K562 (cell line): Measurements from ENCODE around the gene ADSS2. TPM values are rescaled to one million over a fixed set of nuclear protein-coding genes. Genes with fewer than 3 reads are reported as not detected.

Experiments used
- CCAR2 ChIP-seq: fragments of 200-400 bp; formaldehyde crosslinking; IDR thresholded peaks from 2 replicates; pipeline ENCODE4 v1.6.1; 2017; ENCODE audit warnings: mild to moderate bottlenecking, low read depth, low read length
- ETS1 ChIP-seq: conservative IDR thresholded peaks from 2 replicates; pipeline ENCODE4 v1.6.1; 2011; ENCODE audit warnings: low read depth, mild to moderate bottlenecking, low read length; ENCODE audit not compliant: control insufficient read depth
- HDAC3 ChIP-seq: fragments of 450-650 bp; IDR thresholded peaks from 2 replicates; pipeline ENCODE4 v1.6.1; 2018; ENCODE audit warnings: borderline replicate concordance, mild to moderate bottlenecking, moderate library complexity; ENCODE audit not compliant: partially characterized antibody
- HOXB6 ChIP-seq: fragments of 250-450 bp; sonication (Bioruptor Pico); IDR thresholded peaks from 2 replicates; pipeline ENCODE4 v1.5.1; 2022; ENCODE audit warnings: mild to moderate bottlenecking, borderline replicate concordance
- KLF13 ChIP-seq: fragments of 450-650 bp; IDR thresholded peaks from 2 replicates; pipeline ENCODE4 v1.6.1; 2016; ENCODE audit warnings: missing genetic modification characterization, low read depth, mild to moderate bottlenecking, missing compliant biosample characterization, moderate library complexity, borderline replicate concordance
- LEF1 ChIP-seq: fragments of 450-650 bp; IDR thresholded peaks from 2 replicates; pipeline ENCODE4 v1.6.1; 2016; ENCODE audit warnings: mild to moderate bottlenecking
- MEF2D ChIP-seq: conservative IDR thresholded peaks from 2 replicates; pipeline ENCODE4 v1.6.1; 2016; ENCODE audit warnings: low read depth, missing genetic modification characterization, missing compliant biosample characterization
- MTA2 ChIP-seq: fragments of 450-650 bp; IDR thresholded peaks from 2 replicates; pipeline ENCODE4 v1.6.1; 2016; ENCODE audit warnings: low read depth
- MTA3 ChIP-seq: fragments of 450-650 bp; formaldehyde crosslinking; IDR thresholded peaks from 2 replicates; pipeline ENCODE4 v1.6.1; 2017; ENCODE audit warnings: mild to moderate bottlenecking, borderline replicate concordance
- NCOR1 ChIP-seq: fragments of 450-650 bp; IDR thresholded peaks from 2 replicates; pipeline ENCODE4 v1.6.1; 2016; ENCODE audit warnings: mild to moderate bottlenecking, moderate library complexity
- NR1H2 ChIP-seq: sonication (generic); formaldehyde crosslinking; IDR thresholded peaks from 2 replicates; pipeline ENCODE4 v1.4.0; 2020; ENCODE audit warnings: mild to moderate bottlenecking, missing genetic modification reagents
- NR2C1 ChIP-seq, 2 experiments: fragments of 450-650 bp; IDR thresholded peaks; 2 replicates each; pipeline ENCODE4 v1.6.1; 2017; ENCODE audit warnings: mild to moderate bottlenecking in 2 of 2, antibody characterized with exemption in 1 of 2, inconsistent platforms in 1 of 2, missing compliant biosample characterization in 1 of 2, missing genetic modification characterization in 1 of 2
- PHB2 ChIP-seq: fragments of 450-650 bp; IDR thresholded peaks from 2 replicates; pipeline ENCODE4 v1.6.1; 2017; ENCODE audit warnings: low read depth
- PHF20 ChIP-seq: fragments of 450-650 bp; IDR thresholded peaks from 2 replicates; pipeline ENCODE4 v1.6.1; 2018; ENCODE audit not compliant: partially characterized antibody
- POLR2AphosphoS2 ChIP-seq: IDR thresholded peaks from 2 replicates; pipeline ENCODE4 v1.6.1; 2012; ENCODE audit warnings: low read length, improper control_type of control experiment
- RAD21 ChIP-seq, 2 experiments: fragments of 250-450 bp in 1 of 2; fragments of 450-650 bp in 1 of 2; sonication (Bioruptor Pico) in 1 of 2; formaldehyde crosslinking in 1 of 2; IDR thresholded peaks in 1 of 2; conservative IDR thresholded peaks in 1 of 2; 2 replicates each; pipeline versions ENCODE4 v1.4.0 to v1.8.0; 2020 to 2022; ENCODE audit warnings: mild to moderate bottlenecking in 2 of 2, moderate library complexity in 1 of 2
- SMAD2 ChIP-seq: fragments of 150-350 bp; IDR thresholded peaks from 2 replicates; pipeline ENCODE4 v1.6.1; 2014; ENCODE audit warnings: low read depth, mild to moderate bottlenecking, low read length
- TFAP4 ChIP-seq: sonication (generic); formaldehyde crosslinking; IDR thresholded peaks from 2 replicates; pipeline ENCODE4 v1.8.0; 2022; ENCODE audit warnings: missing genetic modification reagents, mild to moderate bottlenecking, moderate library complexity, borderline replicate concordance
- XRCC4 ChIP-seq: IDR thresholded peaks from one replicate; pipeline ENCODE4 v1.6.1; 2011; ENCODE audit not compliant: insufficient read depth, insufficient read length; ENCODE audit errors: extremely low read depth
- ZKSCAN1 ChIP-seq: fragments of 150-350 bp; IDR thresholded peaks from 2 replicates; pipeline ENCODE4 v1.6.1; 2016; ENCODE audit warnings: low read depth, low read length
- ZNF134 ChIP-seq: fragments of 250-450 bp; sonication (Bioruptor Pico); conservative IDR thresholded peaks from 2 replicates; pipeline ENCODE4 v1.4.0; 2020
- ZNF197 ChIP-seq: fragments of 200-800 bp; sonication (Bioruptor generic); IDR thresholded peaks from 2 replicates; pipeline ENCODE4 v1.6.1; 2016; ENCODE audit warnings: low read depth, missing genetic modification characterization, missing compliant biosample characterization
- ZNF431 ChIP-seq: sonication (generic); formaldehyde crosslinking; IDR thresholded peaks from 2 replicates; pipeline ENCODE4 v1.8.0; 2022; ENCODE audit warnings: mild to moderate bottlenecking, missing genetic modification reagents
- ZNF511 ChIP-seq: sonication (generic); formaldehyde crosslinking; IDR thresholded peaks from 2 replicates; pipeline ENCODE4 v1.8.0; 2022; ENCODE audit warnings: mild to moderate bottlenecking, missing genetic modification reagents
- polyA plus RNA-seq, 8 experiments: library from polyadenylated mRNA; depleted of rRNA in 4 of 8; stranded (reverse) in 5 of 8; unstranded in 3 of 8; fragments of >200 nt; fragmentation: Nextera tagmentation in 2 of 8; fragmentation: Illumina TruSeq in 1 of 8; extraction: Ambion mirVana in 2 of 8; extraction: Trizol in 1 of 8; gene quantifications; 2 replicates each; pipeline versions ENCODE4 v1.2.1 to v1.2.3, GENCODE V29; 2011 to 2014; ENCODE audit warnings: inconsistent platforms in 1 of 8, missing spikeins in 1 of 8
- total RNA-seq, 7 experiments: library from RNA; depleted of rRNA in 6 of 7; stranded (reverse); fragments of >200 nt in 6 of 7; fragmentation: Illumina TruSeq in 2 of 7; extraction: Trizol in 2 of 7; gene quantifications; 2 replicates each; pipeline versions ENCODE4 v1.2.1 to v1.2.3, GENCODE V29; 2011 to 2021; ENCODE audit warnings: low replicate concordance in 1 of 7

ADSS2 gene
- total and polyA plus RNA-seq, 9 of the 15 experiments (the other 6 are each of a cell fraction or from before 2014, with no cell fraction given) = 8.8 to 63.8 (median 59.4) TPM

GRCh38 chr1:244393604-244394176 is 58.0 kb downstream of the ADSS2 start (continued):
- TF ChIP-seq NCOR1 = peak; percentile 61
- no peak for TF ChIP-seq CCAR2
- TF ChIP-seq ZNF197 (CRISPR knock-in tag) = peak; percentile 72; the same call in 1 of the 2 replicates
- TF ChIP-seq HOXB6 (CRISPR knock-in tag) = no peak
- peak; percentile 65 to 69 for TF ChIP-seq RAD21 (CRISPR knock-in tag; conservative IDR thresholded peaks at IDR 0.05 in 1 of 2, IDR thresholded peaks at IDR 0.05 in 1 of 2)
- TF ChIP-seq ETS1 = peak; percentile 52
- TF ChIP-seq XRCC4 = no peak
- peak; percentile 61 for TF ChIP-seq PHF20
- TF ChIP-seq PHB2 = no peak
- no peak for TF ChIP-seq SMAD2
- no peak for TF ChIP-seq NR1H2 (CRISPR knock-in tag)
- TF ChIP-seq MTA3 = peak; percentile 85
- TF ChIP-seq LEF1 = peak; percentile 75
- peak; percentile 45 for TF ChIP-seq KLF13 (tag)
- TF ChIP-seq MTA2 = peak; percentile 57
- peak; percentile 17; the same call in 1 of the 2 replicates for TF ChIP-seq NR2C1 (IDR thresholded peaks at IDR 0.05)
- TF ChIP-seq NR2C1 (tag; IDR thresholded peaks at IDR 0.05) = peak; percentile 61
- TF ChIP-seq ZNF431 (CRISPR knock-in tag) = 0 out of 2 replicates have a peak, but pooled peaks have one; percentile 33
- 0 out of 2 replicates have a peak, but pooled peaks have one; percentile 3 for TF ChIP-seq ZNF511 (CRISPR knock-in tag)
- TF ChIP-seq ZNF134 (CRISPR knock-in tag) = 0 out of 2 replicates have a peak, but pooled peaks have one; percentile 29
- 0 out of 2 replicates have a peak, but pooled peaks have one; percentile 28 for TF ChIP-seq ZKSCAN1
- peak; percentile 86 for TF ChIP-seq HDAC3
- 0 out of 2 replicates have a peak, but pooled peaks have one; percentile 37 for TF ChIP-seq MEF2D
- TF ChIP-seq TFAP4 (CRISPR knock-in tag) = peak; percentile 98
- no peak; the same call in 1 of the 2 replicates for TF ChIP-seq POLR2AphosphoS2
